ENCODE data around the gene MAB21L4.
"Not testable (repeated sequence)": the region's sequence is repeated elsewhere in the genome, so short reads cannot be mapped to it uniquely, and the experiment has no call there.

Gene MAB21L4

GRCh38 chr2:240858321-240858720 lies 37.6 kb downstream of the MAB21L4 start:
- no peak for DNase-seq (ENCODE audit: low spot score)

GRCh38 chr2:240857039-240858008 lies 38.6 kb downstream of the MAB21L4 start:
- DNase-seq (ENCODE audit: low spot score): no peak

- no peak for DNase-seq (ENCODE audit: low spot score)
Observed at GRCh38 chr2:240856151-240856980, 39.6 kb downstream of the MAB21L4 start.

GRCh38 chr2:240855670-240856069 lies 40.3 kb downstream of the MAB21L4 start:
- DNase-seq (ENCODE audit: low spot score): no peak

- DNase-seq (ENCODE audit: low spot score): no peak
Observed at GRCh38 chr2:240852671-240853314, 43.2 kb downstream of the MAB21L4 start.

GRCh38 chr2:240851078-240851991 lies 44.6 kb downstream of the MAB21L4 start:
- DNase-seq (ENCODE audit: low spot score): peak; percentile 70

- DNase-seq (ENCODE audit: low spot score): no peak
Observed at GRCh38 chr2:240850756-240851077, 45.2 kb downstream of the MAB21L4 start.

- DNase-seq (ENCODE audit: low spot score): no peak
Observed at GRCh38 chr2:240850026-240850425, 45.9 kb downstream of the MAB21L4 start.

GRCh38 chr2:240848900-240849680 lies 46.9 kb downstream of the MAB21L4 start:
- no peak for DNase-seq (ENCODE audit: low spot score)

- no peak for DNase-seq (ENCODE audit: low spot score)
Observed at GRCh38 chr2:240847817-240848216, 48.1 kb downstream of the MAB21L4 start.

- no peak for DNase-seq (ENCODE audit: low spot score)
Observed at GRCh38 chr2:240846873-240847595, 48.9 kb downstream of the MAB21L4 start.

GRCh38 chr2:240846309-240846708 lies 49.6 kb downstream of the MAB21L4 start:
- DNase-seq (ENCODE audit: low spot score): not testable (repeated sequence)

GRCh38 chr2:240840435-240841060 lies 55.4 kb downstream of the MAB21L4 start:
- DNase-seq (ENCODE audit: low spot score): peak; percentile 60

- DNase-seq (ENCODE audit: low spot score): no peak
Observed at GRCh38 chr2:240839152-240840143, 56.5 kb downstream of the MAB21L4 start.

- no peak for DNase-seq (ENCODE audit: low spot score)
Observed at GRCh38 chr2:240837621-240838020, 58.3 kb downstream of the MAB21L4 start.

GRCh38 chr2:240836781-240837467 lies 59.0 kb downstream of the MAB21L4 start:
- DNase-seq (ENCODE audit: low spot score): peak; percentile 34
